ENCODE results near the gene KCNJ9.
"Not testable (repeated sequence)": the region's sequence is repeated elsewhere in the genome, so short reads cannot be mapped to it uniquely, and the experiment has no call there.

Gene KCNJ9

GRCh38 chr1:160098852-160099561 lies 17.7 kb downstream of the KCNJ9 start:
- peak overlapping the region; percentile 88 for H3K4me3 Mint-ChIP-seq
- H3K27me3 Mint-ChIP-seq: no peaks in the 10 kb centered on the region
- DNase-seq (ENCODE audit: low spot score in 2 of 2): peak; percentile 95 to 96
- peak overlapping the region; percentile 91 for H3K27ac Mint-ChIP-seq
- peaks cover 40% of the 10 kb centered on the region for H3K4me1 Mint-ChIP-seq
- ATAC-seq (ENCODE audit: low read depth): peak; percentile 82
- H3K36me3 Mint-ChIP-seq: no peaks in the 10 kb centered on the region
- H3K9me3 Mint-ChIP-seq: no peaks in the 10 kb centered on the region

- Mint-ChIP-seq H3K4me1 (peaks cover 40% of the 10 kb centered on the region), H3K4me3 (peak overlapping the region; percentile 88), H3K27ac (peak overlapping the region; percentile 91), H3K27me3 (no peaks in the 10 kb centered on the region), H3K36me3 (no peaks in the 10 kb centered on the region), H3K9me3 (no peaks in the 10 kb centered on the region)
- no peak for DNase-seq (ENCODE audit: low spot score in 2 of 2)
- no peak for ATAC-seq (ENCODE audit: low read depth)
Measured at GRCh38 chr1:160099716-160100375, 18.5 kb downstream of the KCNJ9 start.

- peak overlapping the region; percentile 68 for H3K4me3 Mint-ChIP-seq
- H3K4me1 Mint-ChIP-seq: peaks cover 34% of the 10 kb centered on the region
- DNase-seq (ENCODE audit: low spot score in 2 of 2) (peak; percentile 55 to 61), ATAC-seq (ENCODE audit: low read depth) (peak; percentile 17)
- no peaks in the 10 kb centered on the region for H3K9me3 Mint-ChIP-seq
- H3K36me3 Mint-ChIP-seq: no peaks in the 10 kb centered on the region
- H3K27ac Mint-ChIP-seq: peak overlapping the region; percentile 87
- H3K27me3 Mint-ChIP-seq: peaks cover under 1% of the 10 kb centered on the region
Measured at GRCh38 chr1:160101037-160101716, 19.8 kb downstream of the KCNJ9 start.

- DNase-seq (ENCODE audit: low spot score in 2 of 2): no peak
- no peaks in the 10 kb centered on the region for H3K9me3 Mint-ChIP-seq
- H3K27me3 Mint-ChIP-seq: peaks cover 6% of the 10 kb centered on the region
- peaks cover 31% of the 10 kb centered on the region for H3K4me1 Mint-ChIP-seq
- no peak overlapping the region for H3K27ac Mint-ChIP-seq
- H3K4me3 Mint-ChIP-seq: no peak overlapping the region
- H3K36me3 Mint-ChIP-seq: no peaks in the 10 kb centered on the region
- no peak for ATAC-seq (ENCODE audit: low read depth)
Measured at GRCh38 chr1:160101717-160102522, 20.6 kb downstream of the KCNJ9 start.

- Mint-ChIP-seq H3K27ac (no peak overlapping the region), H3K4me1 (peaks cover 23% of the 10 kb centered on the region), H3K4me3 (no peak overlapping the region), H3K9me3 (no peaks in the 10 kb centered on the region), H3K36me3 (no peaks in the 10 kb centered on the region), H3K27me3 (peaks cover 9% of the 10 kb centered on the region)
- DNase-seq (ENCODE audit: low spot score in 2 of 2): no peak
- no peak for ATAC-seq (ENCODE audit: low read depth)
Measured at GRCh38 chr1:160103658-160104408, 22.5 kb downstream of the KCNJ9 start.

GRCh38 chr1:160104486-160104885 lies 23.1 kb downstream of the KCNJ9 start:
- Mint-ChIP-seq H3K4me3 (no peak overlapping the region), H3K27ac (no peak overlapping the region), H3K4me1 (peaks cover 22% of the 10 kb centered on the region), H3K9me3 (no peaks in the 10 kb centered on the region), H3K36me3 (no peaks in the 10 kb centered on the region), H3K27me3 (peaks cover 9% of the 10 kb centered on the region)
- no peak for ATAC-seq (ENCODE audit: low read depth)
- DNase-seq (ENCODE audit: low spot score in 2 of 2): no peak

GRCh38 chr1:160105155-160105554 lies 23.8 kb downstream of the KCNJ9 start:
- Mint-ChIP-seq H3K27me3 (peaks cover 9% of the 10 kb centered on the region), H3K4me3 (no peak overlapping the region), H3K4me1 (peaks cover 19% of the 10 kb centered on the region), H3K36me3 (no peaks in the 10 kb centered on the region), H3K27ac (no peak overlapping the region), H3K9me3 (no peaks in the 10 kb centered on the region)
- DNase-seq (ENCODE audit: low spot score in 2 of 2) (no peak), ATAC-seq (ENCODE audit: low read depth) (no peak)

GRCh38 chr1:160107512-160107911 lies 26.2 kb downstream of the KCNJ9 start:
- H3K27me3 Mint-ChIP-seq: peaks cover 10% of the 10 kb centered on the region
- H3K4me3 Mint-ChIP-seq: no peak overlapping the region
- no peak overlapping the region for H3K27ac Mint-ChIP-seq
- no peak for DNase-seq (ENCODE audit: low spot score in 2 of 2)
- H3K4me1 Mint-ChIP-seq: peaks cover 8% of the 10 kb centered on the region
- no peaks in the 10 kb centered on the region for H3K36me3 Mint-ChIP-seq
- no peak for ATAC-seq (ENCODE audit: low read depth)
- H3K9me3 Mint-ChIP-seq: no peaks in the 10 kb centered on the region

- ATAC-seq (ENCODE audit: low read depth): peak; percentile 54
- Mint-ChIP-seq H3K9me3 (no peaks in the 10 kb centered on the region), H3K4me1 (peaks cover 3% of the 10 kb centered on the region), H3K4me3 (no peak overlapping the region), H3K27ac (no peak overlapping the region), H3K27me3 (peaks cover 15% of the 10 kb centered on the region), H3K36me3 (no peaks in the 10 kb centered on the region)
- no peak for DNase-seq (ENCODE audit: low spot score in 2 of 2)
Measured at GRCh38 chr1:160108888-160109662, 27.7 kb downstream of the KCNJ9 start.

GRCh38 chr1:160109686-160110085 lies 28.3 kb downstream of the KCNJ9 start:
- Mint-ChIP-seq H3K4me3 (no peak overlapping the region), H3K36me3 (no peaks in the 10 kb centered on the region), H3K9me3 (no peaks in the 10 kb centered on the region), H3K27me3 (peaks cover 16% of the 10 kb centered on the region), H3K27ac (no peak overlapping the region), H3K4me1 (peaks cover 3% of the 10 kb centered on the region)
- ATAC-seq (ENCODE audit: low read depth) (no peak), DNase-seq (ENCODE audit: low spot score in 2 of 2) (no peak)

- H3K9me3 Mint-ChIP-seq; H3K27ac Mint-ChIP-seq; H3K4me1 Mint-ChIP-seq; H3K4me3 Mint-ChIP-seq; DNase-seq (ENCODE audit: low spot score in 2 of 2); H3K36me3 Mint-ChIP-seq; ATAC-seq (ENCODE audit: low read depth): not testable (repeated sequence)
- peaks cover 18% of the 10 kb centered on the region for H3K27me3 Mint-ChIP-seq
Measured at GRCh38 chr1:160111462-160111861, 30.1 kb downstream of the KCNJ9 start.

GRCh38 chr1:160112357-160112756 lies 31.0 kb downstream of the KCNJ9 start:
- peaks cover 3% of the 10 kb centered on the region for H3K4me1 Mint-ChIP-seq
- peaks cover 18% of the 10 kb centered on the region for H3K27me3 Mint-ChIP-seq
- ATAC-seq (ENCODE audit: low read depth) (no peak), DNase-seq (ENCODE audit: low spot score in 2 of 2) (no peak)
- no peak overlapping the region for H3K4me3 Mint-ChIP-seq
- no peaks in the 10 kb centered on the region for H3K36me3 Mint-ChIP-seq
- H3K9me3 Mint-ChIP-seq: no peaks in the 10 kb centered on the region
- no peak overlapping the region for H3K27ac Mint-ChIP-seq

- Mint-ChIP-seq H3K27me3 (peaks cover 18% of the 10 kb centered on the region), H3K27ac (no peak overlapping the region), H3K9me3 (no peaks in the 10 kb centered on the region), H3K36me3 (no peaks in the 10 kb centered on the region), H3K4me1 (peaks cover 3% of the 10 kb centered on the region), H3K4me3 (no peak overlapping the region)
- ATAC-seq (ENCODE audit: low read depth) (no peak), DNase-seq (ENCODE audit: low spot score in 2 of 2) (no peak)
Measured at GRCh38 chr1:160113407-160113806, 32.1 kb downstream of the KCNJ9 start.
